ENCODE results near the gene ODC1.

ODC1 gene

DNA sequence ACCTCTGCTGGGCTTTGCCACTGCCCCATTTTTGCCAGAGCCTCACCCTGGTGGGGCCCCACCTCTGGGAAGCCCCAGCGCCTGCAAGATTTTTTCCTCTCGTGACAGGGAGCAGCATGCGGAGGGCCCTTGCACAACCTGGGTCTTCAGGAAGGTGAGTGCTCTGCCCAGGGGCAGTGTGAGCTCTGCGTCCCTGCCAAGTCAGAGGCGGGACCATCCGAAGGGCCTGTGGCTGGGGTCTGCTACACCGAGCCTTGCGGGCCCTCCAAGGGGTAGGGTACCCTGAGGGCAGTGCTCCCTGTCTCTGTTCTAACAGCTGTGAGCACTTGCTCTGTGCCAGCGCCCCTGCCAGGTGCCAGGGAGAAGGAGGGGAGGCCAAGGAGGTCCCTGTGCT is 5.8 kb upstream of the ODC1 start:
- no peaks in the 10 kb centered on the region for H3K27me3 ChIP-seq (ENCODE audit: control insufficient read depth, insufficient read depth, low read length, poor library complexity, severe bottlenecking)
- H3K27ac ChIP-seq (ENCODE audit: insufficient read depth, low read depth, low read length, poor library complexity, severe bottlenecking), result no peak overlapping the region
- H3K4me1 ChIP-seq (ENCODE audit: control insufficient read depth, insufficient read depth, low read length), result no peaks in the 10 kb centered on the region
- no peak overlapping the region for H3K4me3 ChIP-seq (ENCODE audit: insufficient read depth, low read depth, low read length)
- H3K36me3 ChIP-seq (ENCODE audit: control insufficient read depth, insufficient read depth, low read length), result no peaks in the 10 kb centered on the region
- 90 to 92% methylated on average over 9 of the region's 9 CpGs for WGBS, 2 experiments
- H3K9me3 ChIP-seq (ENCODE audit: control insufficient read depth, low read length), result no peaks in the 10 kb centered on the region

DNA sequence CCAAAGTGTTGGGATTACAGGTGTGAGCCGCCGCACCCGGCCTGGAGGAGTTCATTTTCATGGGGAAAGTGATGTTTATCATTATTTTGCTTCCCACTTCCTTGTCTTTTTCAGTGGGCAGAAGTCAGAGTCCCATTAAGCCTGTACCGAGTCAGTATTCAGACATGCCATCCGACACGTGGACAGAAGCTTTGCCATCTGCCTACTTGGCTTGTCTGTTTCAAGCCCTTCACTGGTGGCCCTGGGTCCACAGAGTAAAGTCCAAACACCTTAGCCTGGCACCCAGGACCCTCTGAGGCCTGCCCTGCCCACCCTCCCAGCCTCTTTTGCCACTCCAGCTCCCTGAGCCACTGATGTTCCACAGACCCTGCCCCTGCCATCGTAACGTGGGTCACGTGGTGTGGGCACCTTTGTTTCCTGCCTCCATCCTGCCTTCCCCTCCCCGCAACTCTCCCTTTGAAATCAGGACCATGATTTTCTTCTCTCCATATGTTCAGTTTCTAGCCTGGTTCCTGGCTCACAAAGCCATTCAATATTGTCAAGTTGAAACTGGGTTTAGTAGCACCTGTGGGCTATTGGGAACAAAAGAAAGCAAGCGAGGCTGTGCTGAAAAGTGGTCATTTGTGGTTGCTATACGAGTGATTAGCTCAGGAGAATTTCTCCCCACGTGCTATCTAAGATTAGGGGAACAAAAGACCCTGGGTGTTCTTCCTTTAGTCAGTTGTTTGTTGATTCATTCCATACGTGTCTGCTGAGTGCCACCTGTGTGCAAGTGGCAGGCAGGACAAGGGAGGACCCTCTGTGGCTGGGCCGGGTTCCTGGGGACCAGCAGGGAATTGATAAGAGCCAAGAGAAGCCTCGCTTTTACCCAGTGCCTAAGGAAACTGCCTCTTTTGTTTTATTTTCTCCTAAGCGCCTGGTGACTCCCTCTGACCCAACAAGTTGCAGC is 5.1 kb upstream of the ODC1 start:
- Histone ChIP-seq H3K36me3 (ENCODE audit: control insufficient read depth, insufficient read depth, low read length) (no peaks in the 10 kb centered on the region), H3K27me3 (ENCODE audit: control insufficient read depth, insufficient read depth, low read length, poor library complexity, severe bottlenecking) (no peaks in the 10 kb centered on the region), H3K9me3 (ENCODE audit: control insufficient read depth, low read length) (no peaks in the 10 kb centered on the region), H3K27ac (ENCODE audit: insufficient read depth, low read depth, low read length, poor library complexity, severe bottlenecking) (no peak overlapping the region), H3K4me1 (ENCODE audit: control insufficient read depth, insufficient read depth, low read length) (no peaks in the 10 kb centered on the region), H3K4me3 (ENCODE audit: insufficient read depth, low read depth, low read length) (no peak overlapping the region)
- 76 to 79% methylated on average over 17 of the region's 17 CpGs for WGBS, 2 experiments

DNA sequence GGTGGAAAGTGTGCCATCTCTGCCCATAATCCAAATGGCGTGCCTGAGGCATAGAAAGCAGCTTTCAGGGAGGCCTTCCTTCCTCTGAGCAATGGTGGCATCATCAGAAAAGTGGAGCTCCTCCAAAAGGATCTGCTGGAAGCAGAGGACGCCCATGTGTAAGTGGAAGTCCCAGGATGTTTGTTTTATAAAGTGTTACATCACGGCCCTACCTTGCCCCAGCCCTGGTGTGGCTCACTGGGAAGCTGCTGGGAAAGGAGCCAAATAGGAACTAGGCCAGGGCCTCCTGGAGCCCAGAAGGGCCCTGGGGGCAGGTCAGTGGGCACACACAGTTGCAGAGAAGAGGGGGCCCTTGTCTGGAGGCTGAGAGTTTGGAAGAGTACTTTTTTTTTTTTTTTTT is 4.2 kb upstream of the ODC1 start:
- no peak overlapping the region for H3K27ac ChIP-seq (ENCODE audit: insufficient read depth, low read depth, low read length, poor library complexity, severe bottlenecking)
- 89 to 91% methylated on average over 3 of the region's 3 CpGs for WGBS, 2 experiments
- H3K9me3 ChIP-seq (ENCODE audit: control insufficient read depth, low read length), result no peaks in the 10 kb centered on the region

DNA sequence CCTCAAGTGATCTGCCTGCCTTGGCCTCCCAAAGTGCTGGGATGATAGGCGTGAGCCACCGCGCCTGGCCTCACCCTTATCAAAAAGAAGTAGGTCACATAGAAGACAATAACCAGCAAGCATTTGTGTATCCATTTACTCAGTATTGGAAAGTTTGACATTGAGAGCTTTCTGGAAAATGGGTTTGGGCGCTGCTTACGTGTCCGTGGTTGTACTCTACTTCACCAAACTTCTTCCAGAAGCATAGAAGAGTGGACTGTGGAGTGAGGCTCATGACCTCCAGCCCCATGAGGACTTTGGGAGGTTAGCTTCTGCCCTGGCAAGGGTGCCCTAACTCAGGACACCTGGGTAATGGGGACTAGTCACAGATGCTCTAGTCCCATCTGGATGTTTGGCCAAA is 3.7 kb upstream of the ODC1 start:
- H3K36me3 ChIP-seq (ENCODE audit: control insufficient read depth, insufficient read depth, low read length), result no peaks in the 10 kb centered on the region

More for the DNA sequence above, 4.2 kb upstream of the ODC1 start:
- Histone ChIP-seq H3K36me3 (ENCODE audit: control insufficient read depth, insufficient read depth, low read length) (no peaks in the 10 kb centered on the region), H3K4me1 (ENCODE audit: control insufficient read depth, insufficient read depth, low read length) (no peaks in the 10 kb centered on the region), H3K4me3 (ENCODE audit: insufficient read depth, low read depth, low read length) (no peak overlapping the region), H3K27me3 (ENCODE audit: control insufficient read depth, insufficient read depth, low read length, poor library complexity, severe bottlenecking) (no peaks in the 10 kb centered on the region)

DNA sequence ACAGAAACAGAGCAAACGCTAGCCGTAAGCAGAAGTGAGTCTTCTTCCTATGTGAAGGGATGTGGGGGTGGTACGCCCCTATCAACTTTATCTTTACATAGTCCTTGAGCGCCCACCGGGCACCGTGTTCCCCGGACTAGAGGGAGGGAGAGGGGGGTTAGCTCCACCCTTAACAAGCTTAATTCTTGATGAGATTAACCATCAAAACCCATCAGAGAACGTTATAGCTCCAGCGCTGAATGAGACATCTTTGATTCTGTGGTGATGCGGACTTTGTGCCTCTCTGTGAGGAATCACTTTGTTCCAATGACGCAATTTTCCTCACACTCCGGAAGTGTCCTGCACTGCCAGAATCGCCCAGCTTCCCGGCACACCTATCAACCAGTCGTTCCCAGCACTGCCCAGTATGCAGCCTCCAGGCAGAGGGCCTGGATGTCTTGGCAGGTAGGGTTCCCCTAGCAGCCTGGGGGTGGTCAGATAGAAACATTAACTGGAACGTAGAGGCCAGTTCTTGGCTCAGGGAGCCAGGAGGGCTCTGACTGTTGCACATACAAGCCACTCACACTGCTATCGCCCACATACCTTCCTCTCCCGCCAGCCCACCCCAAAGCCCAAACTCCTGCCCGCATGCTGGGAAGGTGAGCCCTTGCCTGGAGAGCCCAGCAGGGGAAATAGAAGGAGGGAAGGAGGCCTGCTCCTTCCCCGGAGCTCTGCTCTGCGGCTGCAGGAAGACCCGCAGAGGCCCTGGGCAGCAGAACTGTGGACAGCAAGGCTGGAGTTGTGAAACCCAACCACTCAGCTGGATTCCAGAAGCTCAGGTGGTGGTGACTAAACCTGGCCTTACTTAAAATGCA is 1.9 kb upstream of the ODC1 start:
- H3K9me3 ChIP-seq (ENCODE audit: control insufficient read depth, low read length), result no peaks in the 10 kb centered on the region
- no peak overlapping the region for H3K4me3 ChIP-seq (ENCODE audit: insufficient read depth, low read depth, low read length)
- WGBS, 2 experiments, result 88% methylated on average over 22 of the region's 22 CpGs
- no peaks in the 10 kb centered on the region for H3K27me3 ChIP-seq (ENCODE audit: control insufficient read depth, insufficient read depth, low read length, poor library complexity, severe bottlenecking)
- H3K4me1 ChIP-seq (ENCODE audit: control insufficient read depth, insufficient read depth, low read length), result no peaks in the 10 kb centered on the region
- H3K27ac ChIP-seq (ENCODE audit: insufficient read depth, low read depth, low read length, poor library complexity, severe bottlenecking), result no peak overlapping the region
- H3K36me3 ChIP-seq (ENCODE audit: control insufficient read depth, insufficient read depth, low read length), result no peaks in the 10 kb centered on the region

More for the DNA sequence above, 3.7 kb upstream of the ODC1 start:
- Histone ChIP-seq H3K27ac (ENCODE audit: insufficient read depth, low read depth, low read length, poor library complexity, severe bottlenecking) (no peak overlapping the region), H3K27me3 (ENCODE audit: control insufficient read depth, insufficient read depth, low read length, poor library complexity, severe bottlenecking) (no peaks in the 10 kb centered on the region), H3K4me3 (ENCODE audit: insufficient read depth, low read depth, low read length) (no peak overlapping the region), H3K4me1 (ENCODE audit: control insufficient read depth, insufficient read depth, low read length) (no peaks in the 10 kb centered on the region), H3K9me3 (ENCODE audit: control insufficient read depth, low read length) (no peaks in the 10 kb centered on the region)
- 93 to 94% methylated on average over 6 of the region's 6 CpGs for WGBS, 2 experiments

DNA sequence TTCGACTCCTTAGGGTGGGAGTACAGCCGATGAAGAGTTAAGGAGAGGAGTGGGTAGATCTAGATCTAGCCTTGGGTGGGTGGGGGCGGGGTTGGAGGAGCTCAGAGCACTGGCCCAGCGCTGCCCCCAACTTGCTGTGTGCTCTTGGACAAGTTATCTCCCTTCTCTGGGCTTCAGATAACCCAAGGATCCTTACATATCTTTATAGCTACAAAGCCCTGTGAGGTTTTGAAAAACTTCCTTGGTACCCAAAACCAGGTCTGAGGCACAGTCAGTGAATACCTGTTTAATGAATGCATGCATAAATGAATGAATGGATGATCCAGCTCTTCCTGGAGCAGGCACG is 1.3 kb upstream of the ODC1 start:
- Histone ChIP-seq H3K4me3 (ENCODE audit: insufficient read depth, low read depth, low read length) (peak overlapping the region; percentile 59), H3K27ac (ENCODE audit: insufficient read depth, low read depth, low read length, poor library complexity, severe bottlenecking) (no peak overlapping the region)
- 57 to 58% methylated on average over 4 to 5 of the region's 5 CpGs for WGBS, 2 experiments

DNA sequence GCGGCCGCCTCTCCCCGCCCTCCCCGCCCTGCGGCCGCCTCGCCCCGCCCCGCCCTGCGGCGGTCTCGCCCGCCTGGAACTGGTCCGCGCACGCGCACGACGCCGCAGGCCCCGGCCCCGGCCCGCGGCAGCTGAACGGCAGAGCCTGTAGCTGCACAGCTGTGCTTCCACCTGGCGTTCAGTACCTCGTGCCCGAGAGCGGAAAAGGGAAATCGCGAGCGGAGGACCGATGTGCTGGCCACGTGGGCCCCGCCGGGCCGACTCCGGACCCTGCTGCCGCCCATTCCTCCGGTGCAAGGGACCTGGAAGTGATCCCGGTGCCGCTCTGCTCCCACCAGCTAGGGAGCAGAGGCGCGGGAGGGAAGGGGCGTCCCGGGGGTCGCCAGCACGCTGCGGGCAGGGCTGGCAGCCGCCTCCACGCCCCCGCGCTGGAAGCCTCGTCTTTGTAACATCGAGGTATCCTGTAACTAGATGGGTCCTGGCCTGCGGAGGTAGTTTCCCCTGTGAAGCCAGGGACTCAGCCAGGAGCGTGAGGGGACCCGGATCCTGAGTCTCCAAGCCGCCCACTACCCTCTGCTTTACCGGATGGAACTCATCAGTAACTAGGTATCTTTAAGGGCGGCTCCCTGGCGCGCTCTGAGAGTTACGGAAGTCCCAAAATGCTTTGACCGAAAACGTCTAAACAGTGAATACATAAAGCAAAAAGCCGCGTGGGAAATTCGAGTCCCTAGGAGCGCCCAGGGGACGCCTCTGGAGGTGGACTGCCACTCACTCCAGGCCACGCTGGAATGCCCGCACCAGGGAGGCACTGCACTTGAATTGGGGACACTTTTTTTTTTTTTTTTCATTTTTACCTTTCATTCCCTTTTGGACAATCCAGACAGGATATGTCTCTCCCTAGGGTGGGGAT is 704 bp upstream of the ODC1 start:
- peaks cover 10% of the 10 kb centered on the region for H3K36me3 ChIP-seq (ENCODE audit: control insufficient read depth, insufficient read depth, low read length)
- no peaks in the 10 kb centered on the region for H3K27me3 ChIP-seq (ENCODE audit: control insufficient read depth, insufficient read depth, low read length, poor library complexity, severe bottlenecking)
- H3K27ac ChIP-seq (ENCODE audit: insufficient read depth, low read depth, low read length, poor library complexity, severe bottlenecking), result peak overlapping the region; percentile 92
- H3K9me3 ChIP-seq (ENCODE audit: control insufficient read depth, low read length), result no peaks in the 10 kb centered on the region
- H3K4me1 ChIP-seq (ENCODE audit: control insufficient read depth, insufficient read depth, low read length), result no peaks in the 10 kb centered on the region
- 2% methylated on average over 73 of the region's 73 CpGs for WGBS, 2 experiments
- peak overlapping the region; percentile 59 for H3K4me3 ChIP-seq (ENCODE audit: insufficient read depth, low read depth, low read length)

More for the DNA sequence above, 1.3 kb upstream of the ODC1 start:
- Histone ChIP-seq H3K36me3 (ENCODE audit: control insufficient read depth, insufficient read depth, low read length) (peaks cover 3% of the 10 kb centered on the region), H3K27me3 (ENCODE audit: control insufficient read depth, insufficient read depth, low read length, poor library complexity, severe bottlenecking) (no peaks in the 10 kb centered on the region), H3K4me1 (ENCODE audit: control insufficient read depth, insufficient read depth, low read length) (no peaks in the 10 kb centered on the region), H3K9me3 (ENCODE audit: control insufficient read depth, low read length) (no peaks in the 10 kb centered on the region)

DNA sequence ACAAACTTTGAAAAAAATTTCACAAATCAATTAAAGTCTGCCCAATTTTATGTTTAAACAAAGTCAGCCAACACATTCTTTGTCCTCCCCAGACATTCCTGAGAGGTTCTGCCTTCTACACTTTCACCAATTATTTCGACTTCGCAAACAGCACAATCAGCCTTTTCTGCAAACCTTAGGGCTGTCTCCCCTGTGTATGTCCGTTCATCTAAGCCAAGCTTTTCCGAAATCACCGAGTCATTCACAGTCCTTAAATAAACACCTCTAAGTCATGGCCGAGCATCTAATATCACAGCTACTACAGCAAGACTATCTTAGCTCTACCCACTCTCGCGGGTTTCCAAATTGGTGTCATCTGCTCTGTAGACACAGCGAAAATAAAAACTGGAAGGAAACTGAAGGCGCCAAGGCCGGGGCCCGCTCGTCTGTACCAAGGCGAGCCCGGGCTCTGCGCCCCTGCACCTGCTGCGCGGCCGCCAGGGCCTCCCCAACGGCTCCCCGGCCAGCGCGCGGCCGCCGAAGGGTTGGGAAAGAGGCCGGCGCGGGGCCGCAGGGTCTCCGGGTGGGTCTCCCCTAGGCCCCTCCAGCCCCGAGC is 730 bp downstream of the ODC1 start:
- H3K27ac ChIP-seq (ENCODE audit: insufficient read depth, low read depth, low read length, poor library complexity, severe bottlenecking), result peak overlapping the region; percentile 95
- H3K4me1 ChIP-seq (ENCODE audit: control insufficient read depth, insufficient read depth, low read length), result no peaks in the 10 kb centered on the region
- no peaks in the 10 kb centered on the region for H3K9me3 ChIP-seq (ENCODE audit: control insufficient read depth, low read length)
- 2 to 5% methylated on average over 32 of the region's 32 CpGs for WGBS, 2 experiments
- peaks cover 24% of the 10 kb centered on the region for H3K36me3 ChIP-seq (ENCODE audit: control insufficient read depth, insufficient read depth, low read length)
- no peaks in the 10 kb centered on the region for H3K27me3 ChIP-seq (ENCODE audit: control insufficient read depth, insufficient read depth, low read length, poor library complexity, severe bottlenecking)
- H3K4me3 ChIP-seq (ENCODE audit: insufficient read depth, low read depth, low read length), result peak overlapping the region; percentile 82

DNA sequence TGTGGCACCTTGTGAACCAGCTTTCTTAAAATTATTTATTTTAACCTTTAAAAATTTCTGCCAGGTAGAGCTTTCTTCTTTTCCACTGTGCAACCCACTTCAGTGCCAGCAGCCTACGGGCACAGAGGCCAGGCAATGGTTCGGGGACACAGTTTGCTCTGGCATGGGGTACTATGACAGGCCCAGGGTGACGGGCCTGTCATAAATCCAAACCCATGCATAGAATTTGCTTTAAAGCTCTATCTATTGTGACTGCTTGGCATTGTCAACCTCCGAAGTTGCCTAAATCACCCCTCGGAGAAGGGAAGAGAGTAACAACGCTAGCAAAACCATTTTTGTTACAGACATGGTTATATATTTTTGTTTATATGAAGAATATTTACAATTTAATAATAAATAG is 1.5 kb downstream of the ODC1 start:
- no peaks in the 10 kb centered on the region for H3K4me1 ChIP-seq (ENCODE audit: control insufficient read depth, insufficient read depth, low read length)
- peaks cover 32% of the 10 kb centered on the region for H3K36me3 ChIP-seq (ENCODE audit: control insufficient read depth, insufficient read depth, low read length)
- 74 to 90% methylated on average over 5 to 6 of the region's 6 CpGs for WGBS, 2 experiments
- peak overlapping the region; percentile 82 for H3K4me3 ChIP-seq (ENCODE audit: insufficient read depth, low read depth, low read length)
- H3K27ac ChIP-seq (ENCODE audit: insufficient read depth, low read depth, low read length, poor library complexity, severe bottlenecking), result no peak overlapping the region
- no peaks in the 10 kb centered on the region for H3K27me3 ChIP-seq (ENCODE audit: control insufficient read depth, insufficient read depth, low read length, poor library complexity, severe bottlenecking)
- H3K9me3 ChIP-seq (ENCODE audit: control insufficient read depth, low read length), result no peaks in the 10 kb centered on the region
